ENCODE measurements around the gene ARL2.

DNA sequence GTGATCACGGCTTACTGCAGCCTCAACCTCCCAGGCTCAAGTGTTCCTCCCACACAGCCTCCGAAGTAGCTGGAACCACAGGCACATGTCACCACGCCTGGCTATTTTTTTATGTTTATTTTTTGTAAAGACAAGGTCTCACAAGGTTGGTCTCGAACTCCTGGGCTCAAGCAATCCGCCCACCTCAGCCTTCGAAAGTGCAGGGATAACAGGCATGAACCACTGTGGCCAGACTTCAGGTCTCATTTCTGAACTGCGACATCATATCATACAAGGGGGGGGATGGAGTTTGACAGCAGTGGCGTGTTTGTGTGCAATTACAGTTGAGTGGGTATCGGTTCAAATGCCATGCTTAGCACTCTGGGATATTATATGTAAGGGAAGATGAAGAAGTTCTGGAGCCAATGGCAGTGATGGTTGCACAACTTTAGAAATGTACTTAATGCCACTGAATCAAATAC, 37.5 kb downstream of the ARL2 start:
- TF ChIP-seq, protein P1, sequence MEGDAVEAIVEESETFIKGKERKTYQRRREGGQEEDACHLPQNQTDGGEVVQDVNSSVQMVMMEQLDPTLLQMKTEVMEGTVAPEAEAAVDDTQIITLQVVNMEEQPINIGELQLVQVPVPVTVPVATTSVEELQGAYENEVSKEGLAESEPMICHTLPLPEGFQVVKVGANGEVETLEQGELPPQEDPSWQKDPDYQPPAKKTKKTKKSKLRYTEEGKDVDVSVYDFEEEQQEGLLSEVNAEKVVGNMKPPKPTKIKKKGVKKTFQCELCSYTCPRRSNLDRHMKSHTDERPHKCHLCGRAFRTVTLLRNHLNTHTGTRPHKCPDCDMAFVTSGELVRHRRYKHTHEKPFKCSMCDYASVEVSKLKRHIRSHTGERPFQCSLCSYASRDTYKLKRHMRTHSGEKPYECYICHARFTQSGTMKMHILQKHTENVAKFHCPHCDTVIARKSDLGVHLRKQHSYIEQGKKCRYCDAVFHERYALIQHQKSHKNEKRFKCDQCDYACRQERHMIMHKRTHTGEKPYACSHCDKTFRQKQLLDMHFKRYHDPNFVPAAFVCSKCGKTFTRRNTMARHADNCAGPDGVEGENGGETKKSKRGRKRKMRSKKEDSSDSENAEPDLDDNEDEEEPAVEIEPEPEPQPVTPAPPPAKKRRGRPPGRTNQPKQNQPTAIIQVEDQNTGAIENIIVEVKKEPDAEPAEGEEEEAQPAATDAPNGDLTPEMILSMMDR (optimal IDR thresholded peaks at IDR 0.05 in 1 of 3, IDR thresholded peaks at IDR 0.05 in 1 of 3, conservative IDR thresholded peaks at IDR 0.05 in 1 of 3; ENCODE audit: extremely low read depth in 1 of 3, insufficient read depth in 2 of 3, low read length in 3 of 3): no peak
- TF ChIP-seq EZH2 (IDR thresholded peaks at IDR 0.05; ENCODE audit: low read length): no peak
